GM18861 (cell line): ENCODE results near the gene ASB12.
A peak's percentile ranks its signal among the peaks of the same experiment; 100 is the strongest.
"Not testable (repeated sequence)": the region's sequence is repeated elsewhere in the genome, so short reads cannot be mapped to it uniquely, and the experiment has no call there.

ENCODE experiments used
- ATAC-seq: cut with Tn5 transposase; IDR thresholded peaks from one replicate; pipeline ENCODE4 v1.9.1; 2021; ENCODE audit not compliant: unreplicated experiment

Gene ASB12, protein sequence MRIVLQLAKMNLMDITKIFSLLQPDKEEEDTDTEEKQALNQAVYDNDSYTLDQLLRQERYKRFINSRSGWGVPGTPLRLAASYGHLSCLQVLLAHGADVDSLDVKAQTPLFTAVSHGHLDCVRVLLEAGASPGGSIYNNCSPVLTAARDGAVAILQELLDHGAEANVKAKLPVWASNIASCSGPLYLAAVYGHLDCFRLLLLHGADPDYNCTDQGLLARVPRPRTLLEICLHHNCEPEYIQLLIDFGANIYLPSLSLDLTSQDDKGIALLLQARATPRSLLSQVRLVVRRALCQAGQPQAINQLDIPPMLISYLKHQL

DNA sequence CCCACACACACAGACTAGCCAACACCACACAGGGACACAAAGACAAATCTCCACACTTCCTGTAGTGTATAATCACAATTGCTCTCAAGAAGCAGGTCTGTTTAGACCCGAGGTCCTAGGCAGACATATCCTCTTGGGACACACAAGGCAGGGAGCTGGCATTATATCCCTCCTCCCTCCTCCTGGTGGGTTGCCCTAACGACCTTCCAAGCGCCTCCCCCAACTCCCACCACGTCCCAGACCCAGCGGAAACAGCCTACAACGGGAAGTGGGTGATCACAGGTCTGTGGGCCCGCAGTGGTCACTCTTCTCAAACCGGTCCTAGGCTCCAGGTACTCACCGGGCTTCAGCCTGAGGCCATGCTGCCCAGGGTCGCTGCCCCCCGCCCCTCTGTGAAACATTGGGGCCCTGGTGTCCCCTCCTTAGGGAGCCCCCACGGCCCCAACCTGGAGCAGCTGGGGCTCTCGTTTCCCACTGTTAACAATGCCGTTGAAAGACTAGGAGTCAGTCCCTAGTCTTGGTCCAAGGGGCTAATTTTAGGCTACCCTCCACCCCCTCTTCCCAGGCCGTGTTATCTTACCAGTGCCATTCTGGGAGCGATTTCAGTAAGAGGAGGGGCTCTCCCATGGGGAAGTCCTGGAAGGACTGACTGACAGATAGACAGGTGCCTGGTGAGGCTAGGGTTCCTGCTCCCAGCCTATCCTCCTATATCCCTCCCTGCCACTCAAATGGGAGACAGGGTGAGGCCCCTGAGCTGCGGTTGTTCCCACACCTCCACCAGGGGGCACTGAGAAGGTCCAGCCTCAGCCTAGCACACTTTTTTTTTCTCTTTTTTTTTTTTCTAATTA lies at the start of gene ASB12:
ASB12 (minus strand) TSS at position 485 of the 848 bp plus-strand sequence. CDS start 4,957 bp downstream, outside the sequence.
- ATAC-seq = no peak

DNA sequence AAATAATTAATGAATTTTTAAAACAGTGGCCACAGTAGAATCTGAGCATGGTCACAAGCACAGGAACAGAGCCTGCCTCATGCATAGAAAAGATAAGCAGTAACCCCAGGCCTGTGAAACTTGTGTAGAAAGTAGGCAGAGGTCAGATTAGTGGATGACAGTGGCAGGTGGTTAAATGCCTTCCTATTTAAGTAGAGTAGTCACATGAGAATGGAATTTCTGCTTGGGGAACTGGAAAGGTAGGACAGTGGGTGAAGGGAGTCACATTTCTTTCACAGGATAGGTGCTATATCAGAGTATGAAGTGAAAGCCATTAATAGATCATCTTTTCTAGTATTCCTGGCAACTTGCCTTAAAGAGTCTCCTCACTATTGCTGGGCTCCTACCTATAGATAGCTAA lies 34.9 kb upstream of the ASB12 start:
- no peak for ATAC-seq

DNA sequence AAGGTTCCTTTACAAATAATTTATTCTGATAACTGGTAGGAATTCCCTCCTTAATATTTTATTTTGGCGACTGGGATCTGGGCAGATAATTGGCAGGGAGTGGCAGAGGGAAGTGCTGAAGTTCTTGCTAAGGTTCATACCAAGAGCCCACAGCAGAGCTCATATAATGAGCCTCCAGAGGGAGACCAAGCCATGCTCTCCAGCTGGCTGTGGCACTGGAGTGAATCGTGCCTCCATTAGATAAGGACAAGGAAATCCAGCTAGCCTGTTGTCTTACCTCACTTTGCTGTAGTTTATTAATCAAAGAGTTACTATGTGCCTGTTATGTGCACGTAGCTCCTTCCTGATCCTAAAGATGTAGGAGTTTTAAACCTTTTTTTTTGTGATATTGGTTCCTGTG lies 1.3 kb downstream of the ASB12 start:
- no peak for ATAC-seq

DNA sequence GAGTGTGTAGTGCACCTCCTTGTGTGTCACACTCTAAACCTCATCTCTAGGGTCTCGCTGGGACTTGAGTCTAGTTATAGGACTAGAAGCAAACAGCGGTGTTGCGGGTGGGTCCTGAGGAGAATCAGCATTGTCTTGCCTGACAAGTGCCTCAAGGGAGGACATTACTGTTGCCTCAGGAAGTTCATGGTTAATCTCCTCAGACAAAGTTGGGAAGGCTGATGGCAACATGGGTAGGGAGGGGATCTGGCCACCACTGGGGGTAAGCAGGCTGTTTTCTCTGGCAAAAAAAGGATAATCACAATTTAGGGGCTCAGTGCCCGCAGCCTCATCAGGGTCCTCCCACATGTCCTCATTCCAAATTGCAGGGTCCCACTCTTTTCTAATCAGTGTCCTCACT lies 12.4 kb downstream of the ASB12 start:
- no peak for ATAC-seq

DNA sequence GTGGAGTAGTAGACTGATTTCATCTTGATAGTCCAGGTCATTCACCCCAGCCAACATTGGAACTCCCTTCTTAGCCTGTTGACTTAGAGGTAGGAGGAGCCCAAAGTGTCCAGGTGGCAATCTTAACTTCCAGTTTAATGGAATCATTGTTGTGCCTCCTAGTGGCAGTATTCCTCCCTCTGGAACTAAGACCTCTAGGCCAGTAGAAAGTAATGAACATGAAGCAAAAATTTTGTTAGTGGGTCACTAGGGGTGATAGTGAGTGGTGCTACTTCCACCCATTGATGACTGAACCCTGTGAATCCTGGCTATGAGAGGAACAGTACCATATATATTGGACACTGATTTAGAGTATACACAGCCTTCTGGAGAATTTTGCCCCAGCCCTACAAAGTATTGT lies 16.4 kb downstream of the ASB12 start:
- not testable (repeated sequence) for ATAC-seq

DNA sequence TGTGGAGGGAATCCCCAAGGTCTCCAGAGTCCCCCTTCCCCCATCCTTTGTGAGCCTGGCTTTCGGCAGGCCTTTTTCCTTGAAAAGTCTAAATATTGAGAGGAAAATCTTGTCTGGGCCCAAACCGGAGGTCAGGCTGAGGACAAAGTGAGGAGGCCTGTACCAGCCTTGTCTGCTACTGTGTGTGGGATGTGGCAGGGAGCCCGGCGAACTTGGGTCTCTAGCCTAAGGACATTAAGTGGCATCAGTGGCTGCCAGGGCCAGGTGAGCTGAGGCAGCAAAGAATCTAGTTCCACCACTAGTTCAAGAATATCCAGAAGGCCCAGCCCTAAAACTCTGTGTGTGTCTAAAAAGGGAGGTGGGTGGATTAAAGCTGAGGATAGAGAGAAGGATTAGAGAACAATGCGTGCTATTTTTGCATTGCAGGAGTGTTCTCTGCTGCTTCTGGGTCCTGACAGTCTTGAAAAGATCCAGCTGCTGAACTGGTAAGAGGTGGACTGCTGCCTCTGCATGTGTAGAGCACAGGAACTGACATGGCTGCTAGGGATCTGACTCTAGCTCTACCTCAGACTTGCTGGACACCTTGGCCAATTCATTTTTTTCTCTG lies 23.7 kb downstream of the ASB12 start:
- ATAC-seq = no peak

DNA sequence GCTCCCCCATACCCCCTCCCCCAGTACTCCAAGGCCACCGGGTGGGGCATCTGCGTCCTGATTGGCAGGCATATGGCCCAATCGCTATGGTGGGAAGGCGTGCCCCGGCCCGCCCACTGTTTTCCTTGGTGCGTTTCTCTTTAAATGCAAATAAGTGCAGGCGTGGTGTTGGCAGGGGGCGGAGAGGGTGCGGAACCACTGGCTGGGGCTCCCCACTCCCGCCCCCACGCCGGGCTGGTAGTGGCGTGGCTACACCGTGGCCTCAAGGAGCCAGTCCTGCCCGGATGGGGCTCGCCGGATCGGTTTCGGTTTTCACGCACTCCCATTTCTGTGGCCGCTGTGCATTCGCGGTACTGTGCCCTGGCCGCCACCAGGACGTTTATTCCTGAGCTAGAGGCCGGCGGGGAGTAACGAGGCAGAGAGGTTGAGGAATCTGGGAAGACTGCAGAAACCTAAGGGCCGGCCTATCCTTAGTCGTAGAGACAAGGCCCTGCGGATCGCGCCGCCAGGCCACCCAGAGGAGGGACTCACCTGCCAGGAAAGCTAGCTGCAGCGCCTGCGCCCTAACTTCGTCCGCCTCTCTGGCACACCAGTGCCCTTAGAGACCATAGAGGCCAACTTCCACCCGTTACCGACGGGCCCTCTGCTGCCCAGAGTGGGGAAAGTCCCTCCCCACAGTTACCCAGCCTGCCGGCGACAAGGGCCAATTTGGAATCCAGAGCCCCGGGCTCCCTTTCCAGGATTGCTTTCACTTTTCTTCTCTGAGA lies 24.5 kb downstream of the ASB12 start:
- ATAC-seq = peak; percentile 87

DNA sequence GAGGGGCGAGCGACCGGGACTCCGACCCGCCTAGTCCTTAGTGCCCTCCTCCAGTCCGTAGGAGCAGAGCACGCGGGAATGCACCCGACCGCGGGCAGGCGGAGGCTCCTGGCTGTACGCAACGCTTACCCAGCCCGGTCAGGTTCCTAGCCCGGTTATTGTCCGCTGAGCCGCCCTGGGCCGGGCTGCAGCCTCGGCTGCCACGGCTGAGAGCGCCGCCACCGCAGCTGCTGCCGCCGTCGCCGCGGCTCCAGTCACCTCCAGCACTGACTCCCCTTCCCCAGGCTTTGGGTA lies 25.0 kb downstream of the ASB12 start, which contains the start of gene AMER1:
AMER1 (minus strand) TSS at position 268 of the 294 bp plus-strand sequence. CDS start 12,422 bp downstream, outside the sequence.
- ATAC-seq = peak; percentile 31

DNA sequence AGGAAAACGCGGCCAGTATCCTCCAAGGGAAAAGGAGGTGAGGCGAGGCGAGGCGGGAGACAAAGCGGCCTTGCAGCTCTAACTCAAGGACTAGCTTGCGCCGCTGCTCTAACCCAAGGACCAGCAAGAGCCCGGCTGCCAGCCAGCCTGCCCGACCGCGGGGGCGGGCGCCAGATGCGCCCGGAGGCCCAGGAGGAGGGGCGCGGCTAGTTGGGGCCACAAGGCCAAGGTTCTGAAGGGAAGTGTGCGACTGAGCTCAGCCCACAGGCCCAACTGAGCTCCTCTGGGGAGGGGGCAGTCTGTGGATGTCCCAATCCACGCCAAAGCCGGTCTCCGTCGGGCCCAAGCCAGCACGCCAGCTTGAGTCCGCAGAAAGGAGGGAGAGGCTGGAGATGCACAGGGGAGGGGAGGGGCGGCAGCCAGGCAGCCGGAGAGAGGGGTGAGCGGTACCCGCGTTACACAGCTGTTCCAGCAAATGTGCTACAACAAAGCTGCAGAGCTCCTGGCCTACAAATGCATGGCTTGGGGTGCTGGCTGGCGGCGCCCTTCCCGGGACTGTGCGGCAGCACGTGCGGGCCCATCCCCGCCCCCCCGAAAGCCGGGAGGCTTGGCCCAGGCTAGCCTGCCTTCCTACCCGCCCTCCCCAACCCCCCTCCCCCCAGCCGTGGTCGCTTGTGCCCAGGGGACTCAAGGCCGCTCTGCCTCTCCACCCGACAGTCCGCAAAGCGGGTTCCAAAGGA lies 25.5 kb downstream of the ASB12 start:
- no peak for ATAC-seq

DNA sequence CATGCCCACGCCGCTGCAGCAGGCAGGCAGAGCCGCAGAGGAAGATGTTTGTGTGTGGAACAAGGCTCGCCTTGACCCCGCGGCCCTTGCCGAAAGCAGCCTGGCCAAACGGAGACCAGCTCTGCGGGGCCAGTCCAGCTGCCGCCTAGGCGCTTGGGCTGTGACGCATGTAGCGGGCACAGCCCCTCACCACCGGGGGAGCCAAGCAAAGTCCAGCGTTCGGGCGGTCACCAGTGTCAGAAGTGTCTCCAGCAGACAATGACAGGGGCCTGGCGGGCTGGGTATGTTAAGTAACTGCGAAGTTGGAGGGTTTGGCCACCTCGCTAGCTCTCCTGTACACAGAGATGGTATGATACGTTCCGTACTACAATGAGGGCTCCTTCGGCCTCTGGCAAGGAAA lies 26.2 kb downstream of the ASB12 start:
- ATAC-seq = no peak

DNA sequence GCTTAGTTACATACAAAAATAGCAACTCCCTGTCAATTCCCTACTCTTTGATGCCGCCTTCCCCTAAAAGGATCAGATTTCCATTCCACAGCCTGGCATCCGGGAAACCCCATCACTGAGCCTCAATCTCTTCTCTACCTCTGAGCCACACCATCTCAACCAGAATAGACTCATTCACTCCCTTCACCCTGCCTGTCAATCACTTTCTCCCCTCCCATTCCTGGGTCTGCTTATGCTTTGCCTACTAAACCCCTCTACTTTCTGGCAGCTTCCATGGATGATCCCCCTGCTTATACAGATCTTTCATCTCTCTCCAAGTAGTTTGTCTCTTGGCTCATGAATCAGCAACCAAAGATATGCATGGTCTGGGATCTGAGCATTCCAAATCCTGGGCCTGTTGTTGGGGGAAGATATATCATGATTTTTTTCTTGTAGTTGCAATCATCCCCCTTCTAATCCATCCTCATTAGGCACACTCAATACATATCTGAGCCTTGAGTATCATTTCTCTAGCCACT lies 27.5 kb downstream of the ASB12 start:
- ATAC-seq = no peak

DNA sequence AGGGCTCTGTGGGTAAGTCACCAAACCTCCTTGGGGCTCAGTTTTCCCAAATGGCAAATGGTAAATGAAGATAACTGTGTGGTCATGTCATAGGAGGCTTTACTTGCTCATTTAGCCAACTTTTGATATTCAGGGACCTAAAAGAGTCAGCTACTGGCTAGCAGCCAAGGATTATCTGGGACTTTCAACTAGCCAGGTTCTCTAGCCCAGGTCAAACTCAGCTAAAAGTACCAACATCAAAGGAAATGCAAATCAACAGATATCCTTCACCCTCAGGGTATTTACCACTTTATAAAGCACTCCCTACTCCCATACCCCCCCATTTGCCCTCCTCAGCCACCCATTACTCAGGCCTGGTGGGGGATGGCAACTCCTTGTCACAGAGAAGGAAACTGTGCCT lies 32.4 kb downstream of the ASB12 start:
- ATAC-seq = no peak

DNA sequence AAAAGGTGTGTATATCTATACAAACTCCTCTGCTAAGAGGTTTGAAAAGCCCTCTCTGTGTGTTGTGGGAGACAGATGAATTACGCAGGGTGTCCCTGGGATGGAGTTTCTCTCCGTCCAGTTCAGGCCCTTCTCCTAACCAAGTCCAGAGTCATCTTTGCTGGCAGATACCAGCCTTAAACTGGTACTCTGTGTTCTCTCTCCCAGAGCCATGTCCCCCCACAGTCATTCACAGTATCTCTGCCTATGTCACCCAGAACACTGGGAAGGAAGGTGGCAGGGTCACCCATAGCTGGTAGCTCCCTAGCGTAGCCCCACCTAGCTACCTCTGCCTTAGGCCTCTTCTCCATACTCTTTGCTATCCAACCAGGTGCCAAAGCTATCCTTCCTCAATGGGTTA lies 33.8 kb downstream of the ASB12 start:
- no peak for ATAC-seq

DNA sequence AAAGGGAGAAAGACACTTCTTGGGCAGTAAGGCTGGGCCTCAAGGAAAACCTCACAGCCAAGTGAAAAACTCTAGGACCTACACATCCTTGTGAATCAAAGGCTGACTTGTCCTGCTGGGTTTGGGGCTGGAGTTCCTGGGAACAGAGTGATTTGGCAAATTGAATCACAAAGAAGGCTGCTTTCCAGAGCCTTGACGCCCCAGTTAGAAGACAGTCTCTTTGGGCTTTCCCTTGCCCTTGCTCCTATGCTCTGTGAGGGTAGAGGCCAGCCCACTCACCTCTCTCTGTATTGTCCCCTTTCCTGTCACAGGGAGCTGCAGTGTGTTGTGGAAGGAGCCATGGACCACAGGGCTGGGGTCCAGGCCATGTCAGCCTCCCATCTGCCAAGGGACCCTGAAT lies 34.5 kb downstream of the ASB12 start:
- no peak for ATAC-seq

DNA sequence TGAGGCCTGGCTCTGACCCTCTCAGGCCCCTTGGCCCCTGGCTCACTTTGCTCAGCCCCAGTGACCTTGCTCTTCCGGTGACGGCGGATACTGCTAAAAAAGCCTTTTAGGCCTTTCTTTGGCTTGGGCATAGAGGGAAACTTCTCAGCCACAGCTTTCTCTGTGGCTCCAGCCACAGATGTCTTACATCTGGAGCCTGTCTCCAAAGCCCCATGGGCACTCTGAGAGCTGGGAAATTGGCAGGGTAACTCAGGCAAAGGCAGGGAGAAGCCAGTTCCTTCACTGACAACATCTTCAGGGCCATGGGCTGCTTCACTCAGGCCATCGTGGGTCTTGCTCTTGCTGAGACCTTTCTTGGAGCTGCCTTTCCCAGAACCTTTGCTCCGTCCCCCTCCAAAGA lies 37.7 kb downstream of the ASB12 start:
- ATAC-seq = no peak

DNA sequence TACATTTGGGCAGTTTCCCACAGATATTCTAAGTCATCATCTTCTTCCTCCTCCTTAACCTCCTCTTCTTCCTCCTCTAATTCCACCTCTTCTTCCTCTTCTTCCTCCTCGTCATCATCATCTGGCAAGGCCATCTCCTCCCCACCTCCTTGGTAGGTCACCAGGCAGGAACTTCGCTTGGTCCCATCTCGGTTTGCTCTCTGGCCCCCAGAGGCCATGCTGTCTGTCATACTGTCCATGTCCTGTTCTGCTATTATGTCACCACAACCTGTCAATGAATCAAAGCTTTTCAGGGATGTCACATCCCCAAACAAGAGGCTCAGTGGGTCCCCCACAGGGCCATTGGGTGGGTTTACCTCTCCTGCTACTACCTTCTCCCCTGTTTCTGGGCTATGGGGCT lies 38.4 kb downstream of the ASB12 start:
- ATAC-seq = no peak

DNA sequence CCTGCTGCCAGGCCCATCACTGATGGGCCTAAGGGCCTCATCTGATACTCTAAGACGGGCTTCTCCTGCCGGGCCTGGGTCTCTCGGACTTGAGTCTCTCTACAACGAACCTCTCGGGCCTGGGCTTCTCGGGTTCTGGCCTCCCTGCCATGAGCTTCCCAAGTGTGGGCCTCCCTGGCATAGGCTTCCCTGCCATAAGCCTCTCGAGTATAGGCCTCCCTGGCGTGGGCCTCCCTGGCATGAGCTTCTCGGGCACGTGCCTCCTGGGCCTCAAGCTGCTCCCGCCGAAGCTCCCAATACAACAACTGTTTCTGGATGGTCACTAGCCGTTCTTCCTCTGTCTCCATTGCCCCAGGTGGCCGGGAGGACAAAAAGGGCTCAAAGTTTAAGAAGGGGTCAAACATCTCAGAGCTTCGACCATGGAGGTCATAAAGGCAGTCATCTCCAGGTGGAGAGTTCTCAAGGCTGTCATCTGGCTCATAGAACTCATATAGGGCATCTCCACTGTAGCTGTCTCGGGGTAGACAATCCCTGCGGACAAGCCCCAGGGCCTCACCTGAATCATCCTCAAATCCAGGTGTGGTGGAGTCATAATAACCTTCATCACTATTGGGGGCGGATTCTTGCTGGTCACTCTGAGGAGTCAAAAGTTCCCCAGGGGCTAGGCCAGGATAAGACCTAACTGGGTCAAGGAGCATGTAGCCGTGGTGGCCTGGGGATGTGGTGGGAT lies 39.0 kb downstream of the ASB12 start:
- no peak for ATAC-seq

DNA sequence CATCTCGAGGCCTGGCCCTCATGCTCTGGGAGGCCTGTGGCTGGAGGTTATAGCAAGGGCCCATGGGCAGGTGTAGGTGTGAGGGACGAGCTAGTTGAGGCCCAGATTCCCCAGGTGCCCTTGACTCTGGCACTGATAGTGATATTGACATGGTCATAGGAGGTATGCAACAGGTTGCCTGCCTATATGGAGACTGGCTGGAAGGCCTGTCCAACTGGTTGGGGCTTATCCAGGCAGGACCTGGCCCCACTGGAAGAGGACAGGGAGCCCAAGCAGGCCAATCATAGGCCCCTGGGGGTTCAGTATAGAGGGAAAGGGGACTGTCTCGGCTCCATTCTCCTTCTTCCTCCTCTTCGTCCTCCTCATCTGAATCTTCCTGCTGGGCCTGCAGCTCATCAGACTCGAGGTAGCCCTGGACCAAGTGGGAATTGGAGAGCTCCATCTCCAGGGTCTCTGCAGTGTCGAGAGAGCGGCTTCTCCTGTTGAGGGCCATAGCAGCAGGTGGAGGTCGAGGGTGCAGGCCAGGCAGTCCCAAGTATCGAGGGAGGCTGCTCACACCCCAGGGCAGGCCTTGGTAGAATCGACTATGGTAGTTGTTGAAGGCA lies 40.2 kb downstream of the ASB12 start:
- ATAC-seq = no peak

DNA sequence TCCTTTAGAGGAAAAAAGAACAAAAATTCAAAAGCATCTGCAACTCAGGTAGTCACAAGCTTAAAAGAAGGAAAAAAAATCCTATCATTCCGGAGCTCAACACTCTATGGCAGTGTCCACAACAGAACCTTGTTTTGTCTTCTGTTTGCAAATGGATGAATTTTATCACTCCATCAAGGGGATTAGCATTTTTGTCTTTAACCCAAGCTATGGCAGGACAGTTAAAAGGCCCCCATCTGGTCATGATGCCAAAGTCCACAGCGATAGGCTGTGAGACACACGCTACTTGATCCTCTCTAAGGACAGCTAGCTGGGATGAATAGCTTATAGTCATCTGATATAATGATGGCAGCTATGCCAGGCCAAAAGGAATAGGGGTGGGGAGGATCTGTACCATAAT lies 41.5 kb downstream of the ASB12 start:
- ATAC-seq = no peak
